HG03066 (cell line): ENCODE data around the gene KLB.
"Not testable (repeated sequence)": the region's sequence is repeated elsewhere in the genome, so short reads cannot be mapped to it uniquely, and the experiment has no call there.

Source experiments
- ATAC-seq: cut with Tn5 transposase; IDR thresholded peaks from one replicate; pipeline ENCODE4 v1.9.1; 2021; ENCODE audit warnings: low read depth; ENCODE audit not compliant: unreplicated experiment

The KLB gene

GRCh38 chr4:39406763-39407583, at the start of gene KLB:
TSS of gene KLB (plus strand) at chr4:39406930. CDS start at chr4:39406950, 20 bp downstream.
- no peak for ATAC-seq

GRCh38 chr4:39357002-39357401, 49.7 kb upstream of the KLB start:
- ATAC-seq: peak; percentile 42

- ATAC-seq: peak; percentile 52
Observed at GRCh38 chr4:39360611-39361010, 46.1 kb upstream of the KLB start.

- ATAC-seq: no peak
Observed at GRCh38 chr4:39362827-39363226, 43.9 kb upstream of the KLB start.

GRCh38 chr4:39363773-39364393, 42.8 kb upstream of the KLB start:
- ATAC-seq: peak; percentile 40

GRCh38 chr4:39365360-39365759, 41.4 kb upstream of the KLB start:
- ATAC-seq: no peak

- ATAC-seq: peak; percentile 63
Observed at GRCh38 chr4:39365830-39366771, 40.6 kb upstream of the KLB start, which contains the start of gene RFC1. TSS of gene RFC1 (minus strand) at chr4:39366362. CDS start at chr4:39366241, 121 bp downstream.

GRCh38 chr4:39367166-39367565, 39.6 kb upstream of the KLB start:
- ATAC-seq: no peak

- ATAC-seq: no peak
Observed at GRCh38 chr4:39369301-39369700, 37.4 kb upstream of the KLB start.

GRCh38 chr4:39371209-39371608, 35.5 kb upstream of the KLB start:
- ATAC-seq: not testable (repeated sequence)

GRCh38 chr4:39375478-39375877, 31.3 kb upstream of the KLB start:
- ATAC-seq: no peak

GRCh38 chr4:39383690-39384089, 23.0 kb upstream of the KLB start:
- no peak for ATAC-seq

GRCh38 chr4:39384563-39384962, 22.2 kb upstream of the KLB start:
- ATAC-seq: no peak

- ATAC-seq: no peak
Observed at GRCh38 chr4:39390603-39391002, 16.1 kb upstream of the KLB start.

GRCh38 chr4:39394706-39395105, 12.0 kb upstream of the KLB start:
- ATAC-seq: no peak

GRCh38 chr4:39401640-39402039, 5.1 kb upstream of the KLB start:
- ATAC-seq: not testable (repeated sequence)

GRCh38 chr4:39407584-39407885, 805 bp downstream of the KLB start:
- no peak for ATAC-seq

- ATAC-seq: no peak
Observed at GRCh38 chr4:39410415-39410814, 3.7 kb downstream of the KLB start.

- not testable (repeated sequence) for ATAC-seq
Observed at GRCh38 chr4:39411561-39411960, 4.8 kb downstream of the KLB start.

GRCh38 chr4:39415678-39416283, 9.1 kb downstream of the KLB start:
- no peak for ATAC-seq

GRCh38 chr4:39422247-39422646, 15.5 kb downstream of the KLB start:
- no peak for ATAC-seq
